ENCODE measurements around the gene HERC6.

HERC6 gene

DNA sequence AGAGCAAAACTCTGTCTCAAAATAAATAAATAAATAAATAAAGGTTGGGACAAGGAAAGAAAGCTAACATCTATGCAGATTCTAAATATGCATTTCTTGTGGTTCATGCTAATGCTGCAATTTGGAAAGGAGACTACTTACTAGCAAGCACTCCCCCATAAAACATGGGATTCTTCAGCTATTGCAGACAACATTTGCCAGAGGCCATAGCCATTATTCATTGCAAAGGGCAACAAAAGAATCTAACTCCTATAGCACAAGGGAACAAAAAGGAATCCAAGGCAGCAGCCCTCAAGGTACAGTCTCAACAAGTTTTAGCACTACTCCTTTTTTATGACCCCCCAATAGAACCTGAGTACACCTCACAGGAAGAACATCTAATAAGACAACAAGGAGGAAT is 70.2 kb downstream of the HERC6 start:
- no peaks in the 10 kb centered on the region for H3K36me3 ChIP-seq (ENCODE audit: control insufficient read depth, insufficient read depth, low read length)
- H3K9me3 ChIP-seq (ENCODE audit: control insufficient read depth, insufficient read depth, low read length), result no peaks in the 10 kb centered on the region

DNA sequence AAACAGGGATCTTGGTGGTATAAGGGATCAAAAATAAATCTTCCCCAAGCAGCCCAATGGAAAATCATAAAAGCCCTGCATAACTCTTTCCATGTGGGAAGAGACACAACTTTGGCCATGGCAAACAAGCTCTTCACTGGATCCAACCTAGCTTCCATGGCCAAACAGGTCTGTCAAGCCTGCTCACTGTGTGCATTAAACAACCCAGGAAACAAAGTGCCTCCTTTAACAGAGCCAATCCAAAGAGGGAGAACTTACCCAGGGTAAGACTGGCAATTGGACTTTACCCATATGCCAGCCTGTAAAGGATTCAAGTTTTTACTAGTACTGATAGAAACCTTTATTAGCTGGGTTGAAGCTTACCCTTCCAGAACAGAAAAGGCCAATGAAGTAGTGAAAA is 70.6 kb downstream of the HERC6 start:
- no peak overlapping the region for H3K9ac ChIP-seq (ENCODE audit: low read depth, low read length)

More for the DNA sequence above, 70.2 kb downstream of the HERC6 start:
- Histone ChIP-seq H3K4me1 (ENCODE audit: control insufficient read depth, insufficient read depth, low read length) (peaks cover 5% of the 10 kb centered on the region), H3K27me3 (ENCODE audit: control insufficient read depth, insufficient read depth, low read length) (no peaks in the 10 kb centered on the region), H3K9ac (ENCODE audit: low read depth, low read length) (no peak overlapping the region), H3K4me3 (ENCODE audit: low read depth, low read length) (no peak overlapping the region)

DNA sequence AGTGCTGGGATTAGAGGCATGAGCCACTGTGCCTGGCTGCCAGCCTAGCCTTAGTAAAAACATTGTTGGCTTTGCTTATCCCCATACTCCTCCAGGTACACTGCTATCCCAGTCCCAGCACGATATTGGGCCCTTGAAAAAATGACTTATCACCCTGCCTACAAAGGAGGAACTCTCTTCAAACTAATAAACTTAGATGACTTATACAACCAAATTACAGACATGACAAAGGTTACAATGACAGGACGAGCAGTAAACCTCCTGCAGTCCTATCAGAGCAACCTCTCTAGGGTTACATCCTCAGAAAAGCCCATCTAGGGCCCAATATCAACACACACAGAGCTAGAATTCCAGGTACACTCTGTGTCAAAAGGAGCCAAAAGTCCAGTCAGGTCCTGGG is 72.6 kb downstream of the HERC6 start:
- Histone ChIP-seq H3K4me3 (ENCODE audit: low read depth, low read length) (no peak overlapping the region), H3K4me1 (ENCODE audit: control insufficient read depth, insufficient read depth, low read length) (peaks cover 6% of the 10 kb centered on the region), H3K27me3 (ENCODE audit: control insufficient read depth, insufficient read depth, low read length) (peaks cover 2% of the 10 kb centered on the region), H3K9me3 (ENCODE audit: control insufficient read depth, insufficient read depth, low read length) (no peaks in the 10 kb centered on the region), H3K36me3 (ENCODE audit: control insufficient read depth, insufficient read depth, low read length) (no peaks in the 10 kb centered on the region), H3K9ac (ENCODE audit: low read depth, low read length) (no peak overlapping the region)

More for the DNA sequence above, 70.6 kb downstream of the HERC6 start:
- Histone ChIP-seq H3K9me3 (ENCODE audit: control insufficient read depth, insufficient read depth, low read length) (no peaks in the 10 kb centered on the region), H3K4me1 (ENCODE audit: control insufficient read depth, insufficient read depth, low read length) (peaks cover 2% of the 10 kb centered on the region), H3K27me3 (ENCODE audit: control insufficient read depth, insufficient read depth, low read length) (no peaks in the 10 kb centered on the region), H3K36me3 (ENCODE audit: control insufficient read depth, insufficient read depth, low read length) (no peaks in the 10 kb centered on the region), H3K4me3 (ENCODE audit: low read depth, low read length) (no peak overlapping the region)

- H3K36me3 ChIP-seq (ENCODE audit: control insufficient read depth, insufficient read depth, low read length), result no peaks in the 10 kb centered on the region
- H3K9ac ChIP-seq (ENCODE audit: low read depth, low read length), result no peak overlapping the region
- no peaks in the 10 kb centered on the region for H3K9me3 ChIP-seq (ENCODE audit: control insufficient read depth, insufficient read depth, low read length)
- no peak overlapping the region for H3K4me3 ChIP-seq (ENCODE audit: low read depth, low read length)
- peaks cover 4% of the 10 kb centered on the region for H3K4me1 ChIP-seq (ENCODE audit: control insufficient read depth, insufficient read depth, low read length)
- H3K27me3 ChIP-seq (ENCODE audit: control insufficient read depth, insufficient read depth, low read length), result peaks cover 4% of the 10 kb centered on the region
Observed at GRCh38 chr4:88452912-88453311, 74.3 kb downstream of the HERC6 start.

DNA sequence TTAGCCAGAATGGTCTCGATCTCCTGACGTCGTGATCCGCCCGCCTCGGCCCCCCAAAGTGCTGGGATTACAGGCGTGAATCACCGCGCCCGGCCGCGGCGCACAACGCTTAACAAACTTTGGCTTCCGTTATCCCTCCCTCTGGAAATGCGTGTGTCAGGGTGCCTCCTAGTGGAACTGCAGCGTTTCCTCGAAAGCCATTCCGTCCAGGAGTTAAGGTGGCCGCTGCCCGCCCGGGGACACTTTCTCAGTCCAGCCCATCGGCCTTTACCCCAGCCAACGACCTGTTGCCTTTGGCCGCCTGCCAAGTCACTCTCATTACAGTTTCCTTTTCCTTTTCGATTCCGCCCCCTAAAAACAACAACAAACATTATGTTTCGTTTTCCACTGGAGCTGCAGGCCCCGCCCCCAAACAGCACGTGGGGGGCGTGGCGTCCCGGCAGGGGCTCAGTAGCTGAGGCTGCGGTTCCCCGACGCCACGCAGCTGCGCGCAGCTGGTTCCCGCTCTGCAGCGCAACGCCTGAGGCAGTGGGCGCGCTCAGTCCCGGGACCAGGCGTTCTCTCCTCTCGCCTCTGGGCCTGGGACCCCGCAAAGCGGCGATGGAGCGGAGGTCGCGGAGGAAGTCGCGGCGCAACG is 78.1 kb downstream of the HERC6 start, which contains the start of gene HERC5:
HERC5 (plus strand) TSS at position 450 of the 637 bp plus-strand sequence; CDS start at position 601, 151 bp downstream.
- peaks cover 17% of the 10 kb centered on the region for H3K27me3 ChIP-seq (ENCODE audit: control insufficient read depth, insufficient read depth, low read length)
- H3K9me3 ChIP-seq (ENCODE audit: control insufficient read depth, insufficient read depth, low read length), result no peaks in the 10 kb centered on the region
- no peak within 1 kb of the TSS for H3K9ac ChIP-seq (ENCODE audit: low read depth, low read length)
- H3K36me3 ChIP-seq (ENCODE audit: control insufficient read depth, insufficient read depth, low read length), result no peaks in the 10 kb centered on the region
- peak within 1 kb of the TSS; percentile 64 for H3K4me3 ChIP-seq (ENCODE audit: low read depth, low read length)
- H3K4me1 ChIP-seq (ENCODE audit: control insufficient read depth, insufficient read depth, low read length), result peaks cover 4% of the 10 kb centered on the region

DNA sequence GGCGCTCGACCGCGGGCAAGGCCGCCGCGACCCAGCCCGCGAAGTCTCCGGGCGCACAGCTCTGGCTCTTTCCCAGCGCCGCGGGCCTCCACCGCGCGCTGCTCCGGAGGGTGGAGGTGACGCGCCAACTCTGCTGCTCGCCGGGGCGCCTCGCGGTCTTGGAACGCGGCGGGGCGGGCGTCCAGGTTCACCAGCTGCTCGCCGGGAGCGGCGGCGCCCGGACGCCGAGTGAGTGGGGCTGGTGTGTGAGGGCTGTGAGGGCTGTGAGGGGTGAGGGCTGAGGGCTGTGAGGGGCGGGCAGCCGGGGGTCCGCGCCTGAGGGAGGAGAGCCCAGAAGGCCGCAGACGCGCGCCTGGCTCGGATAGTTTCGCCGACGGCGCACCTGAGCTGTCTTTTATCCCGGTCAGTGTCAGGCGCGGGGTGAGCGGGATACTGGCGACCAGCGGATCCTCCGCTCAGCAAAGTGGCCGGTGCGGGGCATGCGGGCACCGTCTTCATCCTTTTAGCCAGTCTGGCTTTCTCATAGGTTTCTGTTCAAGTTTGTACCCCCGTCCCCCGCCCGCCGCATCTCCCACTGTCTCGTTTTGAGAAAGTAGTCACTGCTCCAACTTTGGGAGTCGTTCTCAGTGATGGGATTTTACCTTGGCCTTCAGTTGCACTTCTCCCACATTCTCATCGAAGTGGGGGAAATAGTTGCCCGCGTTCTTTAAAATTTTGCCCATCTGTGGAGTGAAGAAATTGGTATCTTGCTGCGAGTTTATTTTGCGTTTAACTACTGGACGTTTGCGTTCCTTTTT is 78.9 kb downstream of the HERC6 start:
- Histone ChIP-seq H3K9me3 (ENCODE audit: control insufficient read depth, insufficient read depth, low read length) (no peaks in the 10 kb centered on the region), H3K4me1 (ENCODE audit: control insufficient read depth, insufficient read depth, low read length) (peaks cover 4% of the 10 kb centered on the region), H3K4me3 (ENCODE audit: low read depth, low read length) (peak overlapping the region; percentile 64), H3K27me3 (ENCODE audit: control insufficient read depth, insufficient read depth, low read length) (peaks cover 17% of the 10 kb centered on the region), H3K9ac (ENCODE audit: low read depth, low read length) (no peak overlapping the region), H3K36me3 (ENCODE audit: control insufficient read depth, insufficient read depth, low read length) (no peaks in the 10 kb centered on the region)

DNA sequence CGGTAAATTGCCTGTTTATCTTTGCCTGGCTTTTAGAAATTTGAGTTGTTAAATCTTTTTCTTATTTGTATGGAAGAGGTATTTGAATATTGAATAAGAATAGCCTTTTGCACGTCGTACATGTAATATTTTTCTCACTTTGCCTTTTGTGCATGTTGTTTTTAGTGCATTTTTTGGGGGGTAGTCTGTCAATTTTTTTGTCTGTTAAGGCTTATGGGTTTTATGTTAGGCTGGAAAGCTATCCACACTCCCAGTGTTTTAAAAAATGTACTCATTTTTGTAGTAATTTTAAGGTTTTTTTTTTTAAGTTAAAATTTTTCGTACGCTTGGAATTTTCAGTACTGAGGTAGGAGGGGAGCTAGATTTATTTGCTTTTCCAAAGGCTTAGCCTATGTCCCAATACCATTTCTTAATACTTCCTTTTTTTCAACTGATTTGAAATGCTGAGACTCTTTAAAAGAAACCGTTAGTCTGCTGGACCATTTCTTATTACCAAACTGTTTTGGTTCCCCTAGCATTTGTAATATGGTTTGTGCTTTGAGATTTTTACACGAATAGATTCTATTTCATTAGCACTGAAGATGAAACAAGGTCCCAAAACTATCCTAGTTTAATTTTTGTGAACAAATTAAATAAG is 79.6 kb downstream of the HERC6 start:
- no peak overlapping the region for H3K9ac ChIP-seq (ENCODE audit: low read depth, low read length)
- H3K27me3 ChIP-seq (ENCODE audit: control insufficient read depth, insufficient read depth, low read length), result peaks cover 17% of the 10 kb centered on the region
- H3K9me3 ChIP-seq (ENCODE audit: control insufficient read depth, insufficient read depth, low read length), result no peaks in the 10 kb centered on the region
- peak overlapping the region; percentile 64 for H3K4me3 ChIP-seq (ENCODE audit: low read depth, low read length)
- H3K4me1 ChIP-seq (ENCODE audit: control insufficient read depth, insufficient read depth, low read length), result peaks cover 4% of the 10 kb centered on the region
- H3K36me3 ChIP-seq (ENCODE audit: control insufficient read depth, insufficient read depth, low read length), result no peaks in the 10 kb centered on the region

GRCh38 chr4:88465653-88466192 is 87.1 kb downstream of the HERC6 start:
- H3K4me3 ChIP-seq (ENCODE audit: low read depth, low read length), result no peak overlapping the region
- no peaks in the 10 kb centered on the region for H3K27me3 ChIP-seq (ENCODE audit: control insufficient read depth, insufficient read depth, low read length)
- no peaks in the 10 kb centered on the region for H3K4me1 ChIP-seq (ENCODE audit: control insufficient read depth, insufficient read depth, low read length)
- no peaks in the 10 kb centered on the region for H3K9me3 ChIP-seq (ENCODE audit: control insufficient read depth, insufficient read depth, low read length)
- no peak overlapping the region for H3K9ac ChIP-seq (ENCODE audit: low read depth, low read length)
- peaks cover 9% of the 10 kb centered on the region for H3K36me3 ChIP-seq (ENCODE audit: control insufficient read depth, insufficient read depth, low read length)

GRCh38 chr4:88467392-88467791 is 88.7 kb downstream of the HERC6 start:
- H3K36me3 ChIP-seq (ENCODE audit: control insufficient read depth, insufficient read depth, low read length), result peaks cover 9% of the 10 kb centered on the region
- H3K9ac ChIP-seq (ENCODE audit: low read depth, low read length), result no peak overlapping the region
- H3K4me3 ChIP-seq (ENCODE audit: low read depth, low read length), result no peak overlapping the region
- H3K9me3 ChIP-seq (ENCODE audit: control insufficient read depth, insufficient read depth, low read length), result no peaks in the 10 kb centered on the region
- H3K4me1 ChIP-seq (ENCODE audit: control insufficient read depth, insufficient read depth, low read length), result no peaks in the 10 kb centered on the region
- H3K27me3 ChIP-seq (ENCODE audit: control insufficient read depth, insufficient read depth, low read length), result no peaks in the 10 kb centered on the region

GRCh38 chr4:88477229-88477860 is 98.7 kb downstream of the HERC6 start:
- no peaks in the 10 kb centered on the region for H3K36me3 ChIP-seq (ENCODE audit: control insufficient read depth, insufficient read depth, low read length)
- H3K27me3 ChIP-seq (ENCODE audit: control insufficient read depth, insufficient read depth, low read length), result no peaks in the 10 kb centered on the region
- H3K9me3 ChIP-seq (ENCODE audit: control insufficient read depth, insufficient read depth, low read length), result no peaks in the 10 kb centered on the region
- no peaks in the 10 kb centered on the region for H3K4me1 ChIP-seq (ENCODE audit: control insufficient read depth, insufficient read depth, low read length)
- no peak overlapping the region for H3K9ac ChIP-seq (ENCODE audit: low read depth, low read length)
- no peak overlapping the region for H3K4me3 ChIP-seq (ENCODE audit: low read depth, low read length)

- Histone ChIP-seq H3K4me1 (ENCODE audit: control insufficient read depth, insufficient read depth, low read length) (no peaks in the 10 kb centered on the region), H3K27me3 (ENCODE audit: control insufficient read depth, insufficient read depth, low read length) (no peaks in the 10 kb centered on the region), H3K9ac (ENCODE audit: low read depth, low read length) (no peak overlapping the region)
Observed at GRCh38 chr4:88478247-88478646, 99.6 kb downstream of the HERC6 start.

More at GRCh38 chr4:88478247-88478646, 99.6 kb downstream of the HERC6 start:
- Histone ChIP-seq H3K9me3 (ENCODE audit: control insufficient read depth, insufficient read depth, low read length) (no peaks in the 10 kb centered on the region), H3K4me3 (ENCODE audit: low read depth, low read length) (no peak overlapping the region), H3K36me3 (ENCODE audit: control insufficient read depth, insufficient read depth, low read length) (no peaks in the 10 kb centered on the region)
